Sigmoid colon (tissue), 4 donors: ENCODE data around the gene ARMH1.

Source experiments
- EP300 ChIP-seq, 4 donors: sonication (generic); formaldehyde crosslinking; IDR thresholded peaks; one replicate each; pipeline ENCODE4 v1.6.1; 2017; ENCODE audit warnings: antibody characterized with exemption in 4 of 4
- POLR2AphosphoS5 ChIP-seq, 4 donors: sonication (generic); formaldehyde crosslinking; IDR thresholded peaks; one replicate each; pipeline ENCODE4 v1.6.1; 2017; ENCODE audit warnings: antibody characterized with exemption in 4 of 4
- TF ChIP-seq, protein P1 (sequence below), 4 experiments: fragments of 450-650 bp in 3 of 4; fragments of 200-600 bp in 1 of 4; IDR thresholded peaks; one replicate each; pipeline ENCODE4 v1.5.1; 2016 to 2019; ENCODE audit warnings: antibody characterized with exemption in 4 of 4, mild to moderate bottlenecking in 3 of 4, moderate library complexity in 2 of 4

DNA sequence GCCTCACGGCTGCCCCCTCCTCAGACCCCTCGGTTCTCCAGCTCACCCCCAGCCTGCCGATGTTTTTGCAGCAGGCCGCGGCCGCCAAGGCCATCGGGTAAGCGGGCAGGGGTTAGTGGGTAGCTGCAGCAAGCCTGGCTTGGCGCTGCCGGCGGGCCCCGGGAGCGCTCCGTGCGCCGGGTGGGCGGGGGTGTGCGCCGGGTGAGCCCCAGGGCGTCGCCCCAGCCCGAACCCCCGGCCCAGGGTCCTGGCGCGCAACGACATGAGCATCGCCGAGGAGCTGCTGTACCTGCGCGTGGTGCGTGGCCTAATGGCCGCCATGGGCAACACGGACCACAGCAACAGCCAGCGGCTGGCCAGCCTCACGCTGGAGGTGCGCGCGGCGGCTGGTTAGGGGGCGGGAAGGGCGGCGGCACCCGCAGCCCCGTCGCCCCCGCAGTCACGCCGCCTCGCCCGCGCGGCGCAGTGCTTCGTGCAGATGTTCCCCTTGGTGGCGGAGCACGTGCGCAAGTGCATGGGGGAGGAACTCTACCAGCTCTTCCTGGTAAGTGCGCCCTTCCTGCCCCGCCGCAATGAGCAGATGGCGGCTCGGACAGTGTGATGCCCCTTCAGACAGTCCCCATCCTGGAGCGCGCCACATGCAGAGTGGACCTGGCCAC lies 49.9 kb downstream of the ARMH1 start:
- TF ChIP-seq POLR2AphosphoS5 (IDR thresholded peaks at IDR 0.05) (no peak), EP300 (IDR thresholded peaks at IDR 0.05) (no peak)
- TF ChIP-seq, protein P1, sequence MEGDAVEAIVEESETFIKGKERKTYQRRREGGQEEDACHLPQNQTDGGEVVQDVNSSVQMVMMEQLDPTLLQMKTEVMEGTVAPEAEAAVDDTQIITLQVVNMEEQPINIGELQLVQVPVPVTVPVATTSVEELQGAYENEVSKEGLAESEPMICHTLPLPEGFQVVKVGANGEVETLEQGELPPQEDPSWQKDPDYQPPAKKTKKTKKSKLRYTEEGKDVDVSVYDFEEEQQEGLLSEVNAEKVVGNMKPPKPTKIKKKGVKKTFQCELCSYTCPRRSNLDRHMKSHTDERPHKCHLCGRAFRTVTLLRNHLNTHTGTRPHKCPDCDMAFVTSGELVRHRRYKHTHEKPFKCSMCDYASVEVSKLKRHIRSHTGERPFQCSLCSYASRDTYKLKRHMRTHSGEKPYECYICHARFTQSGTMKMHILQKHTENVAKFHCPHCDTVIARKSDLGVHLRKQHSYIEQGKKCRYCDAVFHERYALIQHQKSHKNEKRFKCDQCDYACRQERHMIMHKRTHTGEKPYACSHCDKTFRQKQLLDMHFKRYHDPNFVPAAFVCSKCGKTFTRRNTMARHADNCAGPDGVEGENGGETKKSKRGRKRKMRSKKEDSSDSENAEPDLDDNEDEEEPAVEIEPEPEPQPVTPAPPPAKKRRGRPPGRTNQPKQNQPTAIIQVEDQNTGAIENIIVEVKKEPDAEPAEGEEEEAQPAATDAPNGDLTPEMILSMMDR (IDR thresholded peaks at IDR 0.05) = no peak
